OCI-LY1 (cell line): Measurements from ENCODE around the gene RAB3GAP2.
"Not testable (repeated sequence)": the region's sequence is repeated elsewhere in the genome, so short reads cannot be mapped to it uniquely, and the experiment has no call there.

Source experiments
- EZH2 ChIP-seq: fragments of 200-600 bp; sonication (generic), shearing (Covaris generic); IDR thresholded peaks from 2 replicates; pipeline ENCODE4 v1.8.0; 2017; ENCODE audit warnings: borderline replicate concordance, mixed run types, mild to moderate bottlenecking, antibody characterized with exemption, low read length, moderate library complexity, mixed read lengths
- TF ChIP-seq, protein P1 (sequence below): fragments of 200-600 bp; sonication (generic), shearing (Covaris generic); IDR thresholded peaks from 2 replicates; pipeline ENCODE4 v1.5.1; 2017; ENCODE audit warnings: mild to moderate bottlenecking, antibody characterized with exemption, low read length, moderate library complexity, mixed read lengths

DNA sequence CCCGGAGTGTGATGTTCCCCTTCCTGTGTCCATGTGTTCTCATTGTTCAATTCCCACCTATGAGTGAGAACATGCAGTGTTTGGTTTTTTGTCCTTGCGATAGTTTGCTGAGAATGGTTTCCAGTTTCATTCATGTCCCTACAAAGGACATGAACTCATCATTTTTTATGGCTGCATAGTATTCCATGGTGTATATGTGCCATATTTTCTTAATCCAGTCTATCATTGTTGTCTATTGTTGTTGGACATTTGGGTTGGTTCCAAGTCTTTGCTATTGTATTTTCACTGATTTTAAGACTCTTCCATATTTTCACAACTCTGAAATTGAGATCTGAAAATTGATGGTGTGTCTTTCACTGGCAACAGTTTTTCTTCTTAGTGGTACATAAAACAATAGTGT lies 67.5 kb downstream of the RAB3GAP2 start:
- not testable (repeated sequence) for TF ChIP-seq EZH2
- TF ChIP-seq, protein P1, sequence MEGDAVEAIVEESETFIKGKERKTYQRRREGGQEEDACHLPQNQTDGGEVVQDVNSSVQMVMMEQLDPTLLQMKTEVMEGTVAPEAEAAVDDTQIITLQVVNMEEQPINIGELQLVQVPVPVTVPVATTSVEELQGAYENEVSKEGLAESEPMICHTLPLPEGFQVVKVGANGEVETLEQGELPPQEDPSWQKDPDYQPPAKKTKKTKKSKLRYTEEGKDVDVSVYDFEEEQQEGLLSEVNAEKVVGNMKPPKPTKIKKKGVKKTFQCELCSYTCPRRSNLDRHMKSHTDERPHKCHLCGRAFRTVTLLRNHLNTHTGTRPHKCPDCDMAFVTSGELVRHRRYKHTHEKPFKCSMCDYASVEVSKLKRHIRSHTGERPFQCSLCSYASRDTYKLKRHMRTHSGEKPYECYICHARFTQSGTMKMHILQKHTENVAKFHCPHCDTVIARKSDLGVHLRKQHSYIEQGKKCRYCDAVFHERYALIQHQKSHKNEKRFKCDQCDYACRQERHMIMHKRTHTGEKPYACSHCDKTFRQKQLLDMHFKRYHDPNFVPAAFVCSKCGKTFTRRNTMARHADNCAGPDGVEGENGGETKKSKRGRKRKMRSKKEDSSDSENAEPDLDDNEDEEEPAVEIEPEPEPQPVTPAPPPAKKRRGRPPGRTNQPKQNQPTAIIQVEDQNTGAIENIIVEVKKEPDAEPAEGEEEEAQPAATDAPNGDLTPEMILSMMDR: not testable (repeated sequence)
